Stimulated activated CD4-positive, alpha-beta T cell treated with anti-CD3 and anti-CD28 coated beads, Interleukin-12 subunit alpha, Interleukin-12 subunit beta, amount 100 ng/mL, for 4 hours (primary cell): ENCODE measurements around the gene FBXL3.
"Not testable (repeated sequence)": the region's sequence is repeated elsewhere in the genome, so short reads cannot be mapped to it uniquely, and the experiment has no call there.

ENCODE experiments used
- DNase-seq: peaks from one replicate; pipeline ENCODE4 v3.0.0-alpha.2; 2020

Gene FBXL3

DNA sequence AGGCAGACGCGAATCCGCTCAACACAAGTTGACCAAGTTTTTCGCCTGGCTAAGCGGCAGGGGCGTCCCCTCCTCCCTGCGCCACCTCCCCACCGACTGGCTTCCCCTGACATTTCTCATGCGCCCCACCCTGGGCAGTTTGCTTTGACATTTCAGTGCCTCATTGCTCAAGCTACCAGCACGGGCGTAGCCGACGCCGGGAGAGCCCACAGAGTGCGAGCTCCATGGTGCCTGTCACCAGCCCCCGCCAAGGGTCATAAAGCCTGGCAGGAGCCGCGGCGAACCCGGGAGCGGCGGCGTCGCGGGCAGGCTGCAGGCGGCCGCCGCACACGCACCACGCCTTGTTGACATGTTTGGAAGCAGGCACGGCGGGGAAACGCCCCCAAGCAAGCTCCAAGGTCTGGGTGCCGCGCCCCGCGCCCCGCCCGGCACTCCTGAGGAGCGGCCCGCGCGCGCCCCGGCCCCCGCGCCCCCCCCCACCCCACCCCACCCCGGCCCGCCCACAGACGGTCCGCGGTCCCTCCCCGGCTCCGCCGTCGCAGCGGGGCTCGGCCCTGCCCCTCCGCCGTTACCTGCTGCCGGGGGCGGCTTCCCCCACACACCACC, 601 bp downstream of the FBXL3 start:
- peak; percentile 64 for DNase-seq

DNA sequence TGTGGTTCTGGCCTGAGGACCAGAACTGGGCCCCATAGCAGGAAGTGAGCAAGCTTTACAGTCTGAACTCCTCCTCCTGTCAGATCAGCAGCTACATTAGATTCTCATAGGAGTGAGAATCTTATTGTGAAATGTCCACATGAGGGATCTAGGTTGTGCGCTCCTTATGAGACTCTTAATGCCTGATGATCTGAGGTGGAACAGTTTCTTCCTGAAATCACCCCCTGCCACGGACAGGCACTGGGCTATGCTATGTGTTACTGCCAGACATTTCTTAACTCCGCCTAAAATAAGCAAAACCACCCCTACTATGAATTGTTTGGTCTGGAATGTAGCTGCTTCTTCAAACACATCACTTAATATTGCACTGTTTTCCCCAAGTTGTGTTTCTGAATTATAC, 4.6 kb downstream of the FBXL3 start:
- no peak for DNase-seq

DNA sequence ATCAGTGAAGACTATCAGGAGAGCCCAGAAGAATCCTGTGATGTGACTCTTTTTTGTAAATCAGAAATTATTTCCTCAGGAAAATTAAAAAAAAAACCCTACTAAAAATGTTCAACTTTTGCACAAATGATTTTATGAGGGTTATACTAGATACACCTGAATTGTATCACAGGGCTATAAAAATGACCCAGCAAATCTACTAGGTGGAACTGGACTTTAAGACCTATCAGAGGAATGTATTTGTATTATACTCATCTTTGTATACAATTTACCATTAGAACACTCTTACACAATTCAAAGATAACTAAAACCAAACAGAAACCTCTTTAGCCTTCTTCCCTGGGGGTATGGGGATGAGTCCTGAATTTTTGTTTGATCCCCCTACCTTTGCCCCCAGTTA, 7.2 kb downstream of the FBXL3 start:
- no peak for DNase-seq

DNA sequence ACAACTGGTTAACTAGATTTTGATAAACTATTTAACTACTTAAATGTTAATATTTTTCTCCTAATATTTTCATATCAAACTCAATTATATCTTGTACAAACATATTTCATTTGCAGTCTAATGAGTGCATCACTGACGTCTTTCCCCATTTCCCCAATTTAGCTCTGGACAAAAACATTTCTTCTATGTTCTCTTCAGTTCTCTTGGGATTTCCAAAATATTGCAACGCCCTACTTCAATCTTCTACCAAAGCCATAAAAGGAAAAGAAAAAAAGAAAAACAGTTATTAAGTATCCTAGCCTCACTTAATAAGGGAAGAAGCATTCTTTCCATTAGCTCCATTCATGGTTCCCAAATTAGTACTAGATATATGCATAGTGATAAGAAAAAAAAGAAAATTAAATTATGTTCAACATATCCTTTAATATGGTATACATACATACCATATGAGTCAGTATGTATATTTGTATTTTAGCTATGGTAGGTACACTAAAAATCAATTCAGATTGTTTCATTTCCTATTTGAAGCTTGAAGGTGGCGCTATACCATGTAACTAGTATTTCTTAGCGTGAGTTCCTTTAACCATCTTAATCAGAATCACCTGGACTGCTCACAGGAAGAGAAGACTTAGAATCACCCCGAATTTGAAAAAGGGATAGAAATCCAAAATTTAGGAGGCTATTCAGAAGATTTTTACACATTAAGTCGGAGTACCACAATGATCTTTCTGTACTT, 9.9 kb downstream of the FBXL3 start:
- no peak for DNase-seq

DNA sequence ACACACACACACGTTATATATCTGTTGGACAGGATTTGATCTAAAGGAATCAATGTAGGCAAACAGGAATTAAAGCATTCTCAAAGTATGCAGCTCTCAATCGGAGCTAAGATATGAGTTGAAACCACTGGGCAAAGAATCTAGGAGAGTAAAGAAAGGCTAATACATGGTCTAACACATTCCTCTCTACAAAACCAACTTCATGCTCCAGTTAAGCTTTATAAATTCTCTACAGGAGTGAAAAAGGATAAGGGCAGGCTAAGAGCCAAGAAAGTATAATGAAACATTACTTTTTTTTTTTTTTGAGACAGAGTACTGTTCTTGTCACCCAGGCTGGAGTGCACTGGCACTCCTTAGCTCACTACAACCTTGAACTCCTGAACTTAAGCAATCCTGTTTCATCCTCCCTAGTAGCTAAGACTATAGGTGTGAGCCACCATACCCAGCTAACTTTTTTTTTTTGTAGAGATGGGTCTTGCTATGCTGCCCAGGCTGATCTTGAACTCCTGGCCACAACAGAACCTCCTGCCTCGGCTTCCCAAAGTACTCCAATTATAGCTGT, 10.6 kb downstream of the FBXL3 start:
- DNase-seq, result no peak

DNA sequence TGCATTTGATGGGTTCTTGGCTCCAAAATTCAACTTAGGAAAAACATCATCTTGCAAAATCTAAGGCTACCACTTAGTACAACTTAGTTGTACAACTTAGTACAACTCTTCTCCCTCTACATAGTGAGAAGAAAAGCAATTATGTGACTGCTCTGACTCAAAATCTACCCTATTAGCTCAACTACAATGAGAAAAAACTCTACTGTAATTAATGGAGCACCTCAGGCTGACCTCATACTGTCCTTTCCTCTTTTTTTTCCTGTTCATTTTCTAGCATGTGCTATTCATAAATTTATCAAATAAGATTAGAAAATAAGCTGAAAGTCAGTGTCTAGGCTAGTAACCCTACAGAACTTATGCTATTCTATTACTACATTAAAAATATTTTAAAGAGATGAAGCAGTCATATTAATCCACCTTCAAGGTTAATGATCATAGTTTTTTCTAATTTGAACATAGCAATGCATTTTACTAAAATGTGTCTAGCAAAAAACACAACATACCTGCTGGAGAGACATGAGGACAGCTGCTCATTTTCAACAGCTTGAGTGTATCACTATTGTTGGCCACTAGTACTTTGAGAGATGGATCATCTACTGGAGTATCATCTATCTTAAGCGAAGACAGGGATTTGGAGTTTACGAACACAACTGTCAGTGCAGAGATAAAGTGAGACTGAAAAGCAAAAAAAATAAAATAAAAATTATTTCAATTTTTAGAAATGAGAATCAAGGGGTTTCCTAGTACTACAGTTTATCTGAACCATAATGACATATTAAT, 11.9 kb downstream of the FBXL3 start:
- no peak for DNase-seq

DNA sequence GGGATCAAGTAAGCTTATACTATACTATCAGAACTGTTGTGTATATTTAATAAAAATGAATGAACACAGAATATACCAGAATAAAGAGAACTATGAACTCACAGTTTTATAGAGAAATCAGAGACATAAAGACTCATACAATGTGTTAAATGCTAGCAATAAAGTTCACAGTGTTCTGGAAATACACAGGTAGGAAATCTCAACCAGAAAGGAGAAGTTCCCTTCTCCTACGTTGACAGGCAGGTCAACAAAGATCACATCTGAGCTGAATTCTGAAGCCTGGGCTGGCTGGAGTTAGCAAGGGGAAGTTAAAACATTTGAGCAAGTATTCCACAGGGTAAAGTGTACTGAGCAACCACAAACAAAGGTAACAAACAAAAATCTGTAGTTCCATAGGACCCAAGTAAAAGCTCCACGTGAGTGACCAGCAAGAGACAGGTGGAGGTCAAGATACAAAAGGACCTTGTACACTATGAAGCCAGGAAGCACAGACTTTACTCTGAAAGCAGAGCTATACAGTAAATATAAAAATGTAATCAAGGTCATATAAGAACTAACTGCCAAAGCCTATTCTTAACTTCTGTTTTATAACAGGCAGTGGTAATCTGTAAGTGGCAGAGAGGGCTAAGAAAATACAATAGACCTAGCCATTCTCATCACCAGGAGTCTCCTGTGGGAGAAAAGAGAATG, 13.0 kb downstream of the FBXL3 start:
- DNase-seq, result no peak

DNA sequence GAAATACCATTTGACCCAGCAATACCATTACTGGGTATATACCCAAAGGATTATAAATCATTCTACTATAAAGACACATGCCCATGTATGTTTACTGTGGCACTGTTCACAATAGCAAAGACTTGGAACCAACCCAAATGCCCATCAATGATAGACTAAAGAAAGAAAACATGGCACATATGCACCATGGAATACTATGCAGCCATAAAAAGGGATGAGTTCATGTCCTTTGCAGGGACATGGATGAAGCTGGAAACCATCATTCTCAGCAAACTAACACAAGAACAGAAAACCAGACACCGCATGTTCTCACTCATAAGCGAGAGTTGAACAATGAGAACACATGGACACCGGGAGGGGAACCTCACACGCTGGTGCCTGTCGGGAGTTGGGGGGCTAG, 17.2 kb downstream of the FBXL3 start:
- DNase-seq, result not testable (repeated sequence)

DNA sequence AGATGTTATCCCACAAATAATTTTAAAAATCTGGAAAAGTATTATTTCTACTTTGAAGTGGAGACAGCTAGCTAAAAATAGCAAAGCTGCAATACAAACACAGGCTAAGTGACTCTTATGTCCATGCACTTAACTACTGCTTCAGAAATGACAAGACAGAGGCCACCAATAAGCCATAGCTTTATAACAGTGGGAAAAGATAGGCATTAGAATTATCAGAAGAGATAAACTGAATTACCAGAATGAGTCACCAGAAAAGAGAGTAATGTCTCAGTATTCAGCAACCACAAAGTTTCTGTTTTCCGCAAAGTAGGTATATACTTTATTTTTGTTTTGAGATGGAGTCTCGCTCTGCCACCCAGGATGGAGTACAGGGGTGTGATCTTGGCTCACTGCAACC, 17.9 kb downstream of the FBXL3 start:
- DNase-seq, result no peak

DNA sequence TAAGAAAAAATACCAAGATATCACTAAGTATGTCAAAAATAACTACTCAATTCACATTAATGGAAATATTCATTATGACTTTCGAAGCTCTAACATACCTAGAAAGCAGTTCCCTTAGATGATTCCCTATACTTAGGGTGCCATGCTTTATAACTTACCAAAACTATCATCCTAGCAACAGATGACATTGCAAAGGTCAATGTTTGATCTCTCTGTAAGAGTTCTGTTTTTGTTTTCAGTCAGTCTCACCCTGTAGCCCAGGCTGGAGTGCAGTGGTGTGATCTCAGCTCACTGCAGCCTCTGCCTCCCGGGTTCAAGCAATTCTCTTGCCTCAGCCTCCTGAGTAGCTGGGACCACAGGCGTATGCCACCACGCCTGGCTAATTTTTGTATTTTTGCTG, 18.6 kb downstream of the FBXL3 start:
- DNase-seq, result not testable (repeated sequence)

DNA sequence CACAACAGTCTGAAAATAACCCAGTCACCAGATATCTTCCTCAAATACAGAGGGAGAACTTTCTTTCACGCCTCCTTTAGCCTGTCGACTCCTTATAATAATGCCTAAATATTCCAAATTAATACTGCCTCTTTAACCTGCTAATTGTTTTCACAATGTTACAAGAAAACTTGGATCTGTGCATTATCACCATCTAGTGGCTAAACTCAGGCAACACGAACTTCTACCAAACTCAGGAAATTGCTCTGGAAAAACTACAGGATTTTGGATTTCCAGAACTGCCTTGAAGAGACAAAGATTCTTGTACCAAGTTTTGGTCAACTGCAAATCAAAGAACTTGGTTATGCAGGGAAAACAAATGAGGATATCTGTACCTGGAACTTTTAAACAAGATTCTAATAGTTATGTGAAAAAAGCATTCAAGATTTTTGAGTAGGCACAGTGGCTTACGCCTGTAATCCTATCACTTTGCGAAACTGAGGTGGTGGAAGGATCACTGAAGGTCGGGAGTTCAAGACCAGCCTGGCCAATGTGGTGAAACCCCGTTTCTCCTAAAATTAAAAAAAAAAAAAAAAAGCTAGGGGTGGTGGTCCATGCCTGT, 24.3 kb downstream of the FBXL3 start:
- no peak for DNase-seq

DNA sequence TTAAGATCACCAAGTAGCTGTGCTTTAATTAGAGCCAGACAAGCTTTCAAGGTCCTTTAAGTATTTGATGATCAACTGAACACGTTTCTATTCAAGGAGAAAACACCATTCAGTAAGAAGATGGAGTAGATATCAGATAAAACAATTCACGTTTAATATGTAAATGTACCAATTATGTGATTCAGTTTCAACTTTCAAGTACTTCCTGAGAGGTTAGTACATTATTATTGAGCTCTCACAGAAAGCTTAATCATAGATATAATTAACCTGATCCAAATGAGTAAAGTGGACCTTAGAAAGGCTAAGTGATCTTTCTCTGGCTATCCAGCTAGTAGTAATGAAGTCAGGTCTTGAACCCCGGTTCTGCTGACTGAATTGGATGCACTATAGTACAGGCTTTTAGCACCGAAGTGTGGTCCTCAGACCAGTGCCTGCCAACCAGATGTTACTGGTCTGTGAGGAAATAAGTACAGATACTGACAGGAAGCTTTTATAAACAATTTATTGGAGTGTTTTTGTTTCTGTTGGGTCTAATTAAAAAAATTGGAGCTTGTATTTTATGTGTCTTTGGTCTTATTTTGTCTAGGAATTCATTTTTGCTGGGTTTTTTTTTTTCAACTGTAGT, 24.9 kb downstream of the FBXL3 start:
- no peak for DNase-seq

DNA sequence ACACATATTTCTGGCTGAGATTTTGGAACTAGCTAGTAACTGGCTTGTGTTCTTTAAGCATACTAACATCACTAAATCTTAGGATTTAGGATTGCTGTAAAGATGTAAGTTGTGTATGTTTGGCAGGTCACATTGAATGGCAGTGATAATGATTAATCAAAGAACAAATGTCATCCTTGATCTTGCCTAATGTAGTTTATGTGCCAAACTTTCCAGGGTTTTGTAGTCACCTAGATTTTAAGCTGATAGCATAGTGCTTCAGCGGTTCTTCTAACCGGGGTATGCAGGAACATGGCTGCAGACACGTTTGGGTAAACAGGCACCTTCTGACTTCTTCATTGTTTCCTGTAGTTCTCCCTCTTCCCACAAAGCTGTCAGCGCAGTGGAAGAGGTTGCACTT, 25.4 kb downstream of the FBXL3 start:
- DNase-seq, result no peak

DNA sequence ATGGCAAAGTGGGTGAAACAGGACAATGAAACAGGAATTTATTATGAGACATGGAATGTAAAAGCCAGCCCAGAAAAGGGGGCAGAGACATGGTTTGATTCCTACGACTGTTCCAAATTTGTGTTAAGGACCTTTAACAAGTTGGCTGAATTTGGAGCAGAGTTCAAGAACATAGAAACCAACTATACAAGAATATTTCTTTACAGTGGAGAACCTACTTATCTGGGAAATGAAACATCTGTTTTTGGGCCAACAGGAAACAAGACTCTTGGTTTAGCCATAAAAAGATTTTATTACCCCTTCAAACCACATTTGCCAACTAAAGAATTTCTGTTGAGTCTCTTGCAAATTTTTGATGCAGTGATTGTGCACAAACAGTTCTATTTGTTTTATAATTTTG, 26.5 kb downstream of the FBXL3 start:
- no peak for DNase-seq

DNA sequence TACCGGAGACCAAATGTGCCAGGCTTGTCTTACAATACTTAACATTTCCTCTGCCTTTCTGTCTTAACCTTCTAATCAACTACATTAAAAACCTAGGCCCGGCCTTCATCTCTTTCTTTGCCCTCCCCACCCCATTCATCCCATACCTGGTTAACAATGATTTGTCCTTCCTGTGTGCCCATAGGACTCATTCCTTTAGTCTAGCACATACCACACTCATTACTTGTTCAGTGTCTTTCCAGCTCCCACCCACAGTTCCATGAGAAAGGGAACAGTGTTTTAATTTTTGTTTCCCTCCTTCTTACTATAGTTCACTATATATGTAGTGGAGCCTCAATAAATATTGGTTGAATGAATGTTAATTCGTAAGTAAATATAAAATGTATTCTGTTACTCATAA, 32.7 kb downstream of the FBXL3 start:
- DNase-seq, result no peak

DNA sequence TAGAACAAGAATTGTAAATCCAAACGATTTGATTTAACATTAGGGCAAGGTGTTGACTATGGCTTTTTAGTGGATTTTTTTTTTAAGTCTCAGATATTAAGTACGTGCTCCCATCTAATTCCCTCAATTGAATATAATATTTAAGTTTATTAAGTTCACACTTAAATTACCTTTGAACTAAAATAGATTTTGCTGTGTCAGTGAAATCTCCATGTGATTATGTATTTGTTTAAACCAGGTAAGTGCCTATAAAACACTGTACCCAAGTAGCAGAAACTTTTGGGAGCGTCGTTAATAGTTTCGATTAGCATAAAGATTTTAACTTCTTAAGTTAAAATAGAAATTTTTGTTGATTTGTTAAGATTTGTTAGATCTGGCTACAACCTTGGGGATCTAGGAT, 33.5 kb downstream of the FBXL3 start:
- no peak for DNase-seq

DNA sequence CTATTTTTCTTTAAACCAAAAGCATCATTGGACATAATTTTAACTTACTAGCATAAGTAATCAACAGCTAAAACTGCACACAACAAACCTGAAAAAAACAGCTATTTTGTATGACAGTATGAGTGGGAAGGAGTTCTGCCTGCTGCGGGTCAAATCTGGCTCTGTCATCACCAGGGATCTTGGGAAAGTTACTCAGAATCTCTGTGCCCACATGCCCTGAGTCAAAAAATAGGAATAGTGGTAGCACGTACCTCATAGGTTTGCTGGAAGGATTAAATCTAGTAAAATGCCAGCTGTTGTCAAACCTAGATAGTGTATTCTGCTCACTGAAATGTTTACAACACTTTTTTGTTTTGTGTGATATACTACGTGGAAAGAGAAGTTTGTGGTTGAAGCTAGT, 33.9 kb downstream of the FBXL3 start:
- DNase-seq, result no peak

DNA sequence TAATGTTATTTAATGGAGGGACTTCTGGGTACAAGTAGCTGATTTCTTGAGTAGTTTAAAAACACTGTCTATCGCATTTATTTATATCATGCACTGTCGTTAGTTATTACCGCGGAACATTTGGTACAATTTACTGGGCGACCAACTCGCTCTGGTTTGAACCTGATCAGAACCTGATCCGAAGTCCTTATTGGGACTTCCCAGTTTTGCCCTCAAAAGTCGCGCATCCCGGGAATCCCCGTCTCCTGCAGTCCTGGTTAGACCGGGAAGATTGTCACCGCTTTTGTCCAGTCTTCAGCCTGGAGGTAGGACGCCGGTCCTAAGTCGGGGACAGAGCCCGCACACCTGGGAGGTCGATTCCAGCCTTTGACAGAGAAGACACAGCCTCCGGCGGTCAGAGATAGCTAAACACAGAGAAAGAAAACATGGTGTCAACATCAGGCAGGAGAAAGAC, 34.4 kb downstream of the FBXL3 start:
- peak; percentile 8 for DNase-seq

DNA sequence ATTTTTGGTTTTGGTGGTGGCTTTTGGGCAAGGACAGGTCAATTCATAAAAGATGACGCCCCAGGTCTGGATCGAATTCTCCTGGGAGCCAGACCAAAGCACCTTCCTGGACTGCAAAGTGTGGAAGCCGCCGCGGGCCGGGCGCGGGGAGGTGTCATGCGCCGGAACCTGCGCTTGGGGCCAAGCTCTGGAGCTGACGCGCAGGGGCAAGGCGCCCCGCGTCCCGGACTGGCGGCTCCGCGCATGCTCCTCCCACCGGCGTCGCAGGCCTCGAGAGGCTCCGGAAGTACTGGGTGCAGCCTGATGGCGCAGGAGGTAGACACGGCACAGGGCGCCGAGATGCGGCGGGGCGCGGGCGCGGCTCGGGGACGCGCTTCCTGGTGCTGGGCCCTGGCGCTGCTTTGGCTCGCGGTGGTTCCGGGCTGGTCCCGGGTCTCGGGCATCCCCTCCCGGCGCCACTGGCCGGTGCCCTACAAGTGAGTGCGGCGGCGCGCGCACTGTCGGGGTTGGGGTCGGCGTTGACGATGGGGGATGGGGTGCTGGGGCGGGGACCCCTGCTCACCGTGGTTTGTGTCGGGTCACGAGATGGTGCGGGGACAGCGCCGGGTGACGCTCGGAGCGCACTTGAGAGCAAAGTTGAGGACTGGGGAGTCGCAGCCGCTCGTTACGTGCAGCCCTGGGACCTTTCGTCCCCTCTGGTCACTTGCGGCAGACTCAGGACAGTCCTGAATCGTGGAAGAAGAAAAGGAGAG, 35.0 kb downstream of the FBXL3 start, which contains the start of gene CLN5:
Gene CLN5 (plus strand): TSS at position 286 of the 752 bp plus-strand sequence. CDS start 18 bp downstream, at position 304.
- DNase-seq, result peak; percentile 91

DNA sequence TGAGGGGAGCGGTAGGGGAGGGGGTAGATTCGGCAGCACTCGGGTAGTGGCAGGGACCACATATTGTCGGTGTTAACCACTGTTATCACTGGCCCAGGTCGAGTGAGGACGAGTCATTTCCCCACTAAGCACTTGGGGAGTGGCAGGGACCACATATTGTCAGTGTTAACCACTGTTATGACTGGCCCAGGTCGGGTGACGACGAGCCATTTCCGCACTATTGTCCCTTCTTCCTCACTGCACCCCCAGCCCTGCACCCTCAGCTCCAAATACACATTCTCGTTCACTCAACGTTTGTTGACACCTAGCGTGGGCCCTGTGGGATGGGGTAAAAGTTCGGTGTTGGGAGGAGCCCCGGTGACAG, 35.5 kb downstream of the FBXL3 start:
- DNase-seq, result peak; percentile 38

DNA sequence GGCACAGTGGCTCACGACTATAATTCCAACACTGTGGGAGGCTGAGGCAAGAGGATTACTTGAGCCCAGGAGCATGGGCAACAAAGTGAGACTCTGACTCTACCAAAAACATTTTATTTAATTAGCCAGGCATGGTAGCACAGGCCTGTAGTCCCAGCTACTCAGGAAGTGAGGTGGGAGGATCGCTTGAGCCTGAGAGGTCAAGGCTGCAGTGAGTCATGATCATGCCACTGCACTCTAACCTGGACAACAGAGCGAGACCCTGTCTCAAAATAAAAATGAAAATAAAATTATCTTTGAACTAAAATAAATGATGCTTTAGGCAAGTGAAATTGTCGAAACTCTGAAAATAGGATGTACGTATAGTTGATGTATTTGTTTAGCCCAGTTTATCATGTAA, 43.3 kb downstream of the FBXL3 start:
- DNase-seq, result no peak
